Dendritic cell treated with granulocyte-macrophage colony-stimulating factor and Interleukin-4, amounts not matched to agents 40 ng/mL and 50 ng/mL, for 4 days (primary cell): ENCODE data around the gene ITGAE.

Experiments
- H3K27ac Mint-ChIP-seq: one replicate; pipeline ENCODE4 v1.8.0; 2022; ENCODE audit warnings: mild to moderate bottlenecking, mixed read lengths
- H3K27me3 Mint-ChIP-seq: one replicate; pipeline ENCODE4 v1.8.0; 2022; ENCODE audit warnings: mild to moderate bottlenecking, mixed read lengths
- H3K36me3 Mint-ChIP-seq: one replicate; pipeline ENCODE4 v1.8.0; 2022; ENCODE audit warnings: low read depth, mixed read lengths
- H3K4me1 Mint-ChIP-seq: one replicate; pipeline ENCODE4 v1.8.0; 2022; ENCODE audit warnings: low read depth, mixed read lengths
- H3K4me3 Mint-ChIP-seq: one replicate; pipeline ENCODE4 v1.8.0; 2022; ENCODE audit warnings: mild to moderate bottlenecking, moderate library complexity, mixed read lengths
- H3K9me3 Mint-ChIP-seq: one replicate; pipeline ENCODE4 v1.8.0; 2022; ENCODE audit warnings: mixed read lengths
- intact Hi-C: fragments of 100-400 bp; cut with micrococcal nuclease; formaldehyde crosslinking; loops from one replicate; pipeline ENCODE4 v1.15.0; 2022

The ITGAE gene

DNA sequence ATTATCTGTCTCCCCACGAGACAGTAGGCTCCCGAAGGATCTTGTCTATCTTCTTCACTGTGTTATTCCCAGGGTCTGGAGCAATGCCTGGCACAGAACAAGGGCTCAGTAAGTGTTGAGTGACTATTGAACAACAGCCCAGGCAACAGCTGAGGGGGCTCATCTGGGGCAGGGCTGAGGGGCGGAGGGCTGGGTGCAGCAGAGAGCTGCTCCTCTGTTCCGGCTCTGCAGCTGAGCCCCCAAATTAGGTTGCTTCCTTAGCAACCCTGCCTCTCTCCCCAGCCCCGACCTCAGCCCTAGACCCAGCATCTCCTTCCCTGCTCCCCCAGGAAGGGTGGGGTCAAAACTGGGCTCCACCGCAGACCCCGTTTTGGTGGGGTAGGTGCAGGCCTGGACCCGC, 32.2 kb downstream of the ITGAE start:
- Mint-ChIP-seq H3K9me3 (no peaks in the 10 kb centered on the region), H3K36me3 (no peaks in the 10 kb centered on the region), H3K27ac (no peak overlapping the region), H3K4me3 (no peak overlapping the region), H3K4me1 (peaks cover 46% of the 10 kb centered on the region), H3K27me3 (peaks cover 3% of the 10 kb centered on the region)
- intact Hi-C loops, result no loop called here

- H3K27ac Mint-ChIP-seq, result no peak overlapping the region
- no peaks in the 10 kb centered on the region for H3K9me3 Mint-ChIP-seq
- H3K4me3 Mint-ChIP-seq, result no peak overlapping the region
- peaks cover 51% of the 10 kb centered on the region for H3K4me1 Mint-ChIP-seq
- H3K27me3 Mint-ChIP-seq, result peaks cover 3% of the 10 kb centered on the region
- intact Hi-C loops, result no loop called here
- no peaks in the 10 kb centered on the region for H3K36me3 Mint-ChIP-seq
These were observed 32.6 kb downstream of the ITGAE start for GRCh38 chr17:3768341-3768740.

GRCh38 chr17:3766779-3767178, 34.2 kb downstream of the ITGAE start:
- Mint-ChIP-seq H3K27ac (no peak overlapping the region), H3K9me3 (no peaks in the 10 kb centered on the region), H3K4me1 (peaks cover 47% of the 10 kb centered on the region), H3K27me3 (peaks cover 2% of the 10 kb centered on the region), H3K4me3 (no peak overlapping the region), H3K36me3 (no peaks in the 10 kb centered on the region)
- intact Hi-C loops, result no loop called here

DNA sequence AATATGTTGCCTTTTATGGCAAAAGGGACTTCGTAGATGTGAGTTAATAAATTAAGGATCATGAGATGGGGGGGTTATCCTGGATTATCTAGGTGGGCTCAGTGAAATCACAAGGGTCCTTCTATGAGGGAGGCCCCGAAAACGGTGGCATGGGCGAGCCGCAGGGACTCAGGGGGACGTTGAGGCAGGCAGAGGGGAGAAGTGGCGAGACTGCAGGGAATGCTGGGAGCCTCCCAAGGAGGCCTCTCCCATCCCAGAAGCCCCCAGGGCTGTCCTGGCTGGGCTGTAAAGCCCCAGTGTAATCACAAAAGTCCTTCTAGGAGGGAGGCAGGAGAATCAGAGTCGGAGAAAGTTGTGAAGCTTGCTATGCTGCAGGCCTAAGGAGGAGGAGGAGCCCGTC, 35.0 kb downstream of the ITGAE start:
- Mint-ChIP-seq H3K36me3 (no peaks in the 10 kb centered on the region), H3K27ac (peak overlapping the region; percentile 40), H3K4me3 (no peak overlapping the region), H3K4me1 (peaks cover 50% of the 10 kb centered on the region), H3K9me3 (no peaks in the 10 kb centered on the region), H3K27me3 (peaks cover 2% of the 10 kb centered on the region)
- intact Hi-C loops, result no loop called here

- Mint-ChIP-seq H3K36me3 (peaks cover 8% of the 10 kb centered on the region), H3K27me3 (peaks cover 2% of the 10 kb centered on the region), H3K9me3 (peaks cover 9% of the 10 kb centered on the region), H3K4me1 (peaks cover 47% of the 10 kb centered on the region), H3K27ac (peak overlapping the region; percentile 70), H3K4me3 (no peak overlapping the region)
- intact Hi-C loops, result no loop called here
These were observed 37.2 kb downstream of the ITGAE start for GRCh38 chr17:3763777-3764170.

DNA sequence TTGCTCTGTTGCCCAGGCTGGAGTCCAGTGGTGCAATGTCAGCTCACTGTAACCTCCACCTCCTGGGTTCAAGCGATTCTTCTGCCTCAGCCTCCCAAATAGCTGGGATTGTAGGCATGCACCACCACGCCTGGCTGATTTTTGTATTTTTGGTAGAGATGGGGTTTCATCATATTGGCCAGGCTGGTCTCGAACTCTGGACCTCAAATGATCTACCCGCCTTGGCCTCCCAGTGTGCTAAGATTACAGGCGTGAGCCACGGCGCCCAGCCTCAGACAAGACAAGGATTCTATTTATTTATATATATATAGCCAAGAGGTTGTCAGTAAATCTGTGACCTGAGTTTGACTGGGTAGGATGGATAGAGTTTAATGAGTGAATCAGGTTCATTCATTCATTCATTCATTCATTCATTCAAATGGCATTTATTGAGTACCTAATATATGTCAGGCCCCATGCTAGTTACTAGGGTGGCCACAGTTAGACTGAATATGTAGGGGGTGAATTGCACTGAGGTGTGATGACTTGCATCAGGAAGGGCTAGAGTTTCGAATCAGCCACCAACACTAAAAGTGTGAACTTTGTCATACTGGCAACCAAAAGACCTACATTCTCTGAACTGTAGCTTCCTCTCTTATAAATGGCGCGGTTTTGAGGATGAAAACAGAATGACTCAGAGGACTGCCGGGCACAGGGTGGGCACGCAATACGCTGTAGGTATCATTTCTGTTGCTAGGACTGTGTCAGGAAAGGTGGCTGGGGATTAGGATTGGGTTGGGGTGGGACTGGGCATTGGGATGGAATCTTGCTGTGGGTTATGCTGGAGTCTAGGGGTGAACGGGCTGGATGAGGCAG, 37.8 kb downstream of the ITGAE start:
- no peak overlapping the region for H3K4me3 Mint-ChIP-seq
- peaks cover 9% of the 10 kb centered on the region for H3K9me3 Mint-ChIP-seq
- H3K27ac Mint-ChIP-seq, result peak overlapping the region; percentile 70
- H3K36me3 Mint-ChIP-seq, result peaks cover 8% of the 10 kb centered on the region
- intact Hi-C loops, result no loop called here
- H3K27me3 Mint-ChIP-seq, result no peaks in the 10 kb centered on the region
- peaks cover 42% of the 10 kb centered on the region for H3K4me1 Mint-ChIP-seq

DNA sequence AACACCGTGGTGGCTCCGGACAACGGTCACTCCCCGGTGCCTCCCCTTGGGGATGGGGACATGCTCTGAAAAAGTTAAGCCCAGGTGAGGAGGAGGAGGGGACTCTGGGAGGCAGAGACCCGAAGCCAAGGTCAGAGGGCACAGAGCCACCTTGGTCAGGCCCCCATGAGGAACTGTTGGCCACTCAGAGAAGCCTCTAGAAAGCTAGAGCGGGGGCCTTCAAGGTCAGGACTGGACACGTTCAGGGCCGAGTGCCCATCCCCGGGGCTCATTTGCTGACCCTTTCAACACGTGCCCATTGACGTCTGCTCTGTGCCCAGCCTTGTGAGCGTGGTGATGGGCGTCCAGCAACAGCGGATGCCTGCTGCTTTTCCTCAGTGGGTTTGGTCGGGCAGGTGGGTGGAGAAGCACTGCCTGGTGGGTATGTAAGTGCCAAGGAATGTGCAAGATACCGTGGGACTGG, 39.0 kb downstream of the ITGAE start:
- Mint-ChIP-seq H3K36me3 (peaks cover 8% of the 10 kb centered on the region), H3K4me1 (peaks cover 42% of the 10 kb centered on the region), H3K27me3 (peaks cover 3% of the 10 kb centered on the region)

GRCh38 chr17:3761036-3761917, 39.7 kb downstream of the ITGAE start:
- intact Hi-C loops, result no loop called here
- peaks cover 8% of the 10 kb centered on the region for H3K36me3 Mint-ChIP-seq
- H3K27me3 Mint-ChIP-seq, result peaks cover 3% of the 10 kb centered on the region
- peaks cover 42% of the 10 kb centered on the region for H3K4me1 Mint-ChIP-seq
- no peak overlapping the region for H3K27ac Mint-ChIP-seq
- H3K9me3 Mint-ChIP-seq, result peaks cover 9% of the 10 kb centered on the region
- H3K4me3 Mint-ChIP-seq, result no peak overlapping the region

More for the DNA sequence above, 39.0 kb downstream of the ITGAE start:
- Mint-ChIP-seq H3K27ac (no peak overlapping the region), H3K9me3 (peaks cover 9% of the 10 kb centered on the region), H3K4me3 (no peak overlapping the region)
- intact Hi-C loops, result no loop called here

GRCh38 chr17:3759597-3760216, 41.3 kb downstream of the ITGAE start:
- H3K27me3 Mint-ChIP-seq, result peaks cover 3% of the 10 kb centered on the region
- H3K27ac Mint-ChIP-seq, result no peak overlapping the region
- intact Hi-C loops, result no loop called here
- no peak overlapping the region for H3K4me3 Mint-ChIP-seq
- peaks cover 26% of the 10 kb centered on the region for H3K4me1 Mint-ChIP-seq
- H3K36me3 Mint-ChIP-seq, result peaks cover 8% of the 10 kb centered on the region
- H3K9me3 Mint-ChIP-seq, result peaks cover 9% of the 10 kb centered on the region

- intact Hi-C loops, result no loop called here
- H3K4me3 Mint-ChIP-seq, result no peak overlapping the region
- peaks cover 3% of the 10 kb centered on the region for H3K27me3 Mint-ChIP-seq
- peaks cover 8% of the 10 kb centered on the region for H3K36me3 Mint-ChIP-seq
- no peak overlapping the region for H3K27ac Mint-ChIP-seq
- no peaks in the 10 kb centered on the region for H3K4me1 Mint-ChIP-seq
- H3K9me3 Mint-ChIP-seq, result peaks cover 9% of the 10 kb centered on the region
These were observed 45.5 kb downstream of the ITGAE start for GRCh38 chr17:3755335-3756030.

DNA sequence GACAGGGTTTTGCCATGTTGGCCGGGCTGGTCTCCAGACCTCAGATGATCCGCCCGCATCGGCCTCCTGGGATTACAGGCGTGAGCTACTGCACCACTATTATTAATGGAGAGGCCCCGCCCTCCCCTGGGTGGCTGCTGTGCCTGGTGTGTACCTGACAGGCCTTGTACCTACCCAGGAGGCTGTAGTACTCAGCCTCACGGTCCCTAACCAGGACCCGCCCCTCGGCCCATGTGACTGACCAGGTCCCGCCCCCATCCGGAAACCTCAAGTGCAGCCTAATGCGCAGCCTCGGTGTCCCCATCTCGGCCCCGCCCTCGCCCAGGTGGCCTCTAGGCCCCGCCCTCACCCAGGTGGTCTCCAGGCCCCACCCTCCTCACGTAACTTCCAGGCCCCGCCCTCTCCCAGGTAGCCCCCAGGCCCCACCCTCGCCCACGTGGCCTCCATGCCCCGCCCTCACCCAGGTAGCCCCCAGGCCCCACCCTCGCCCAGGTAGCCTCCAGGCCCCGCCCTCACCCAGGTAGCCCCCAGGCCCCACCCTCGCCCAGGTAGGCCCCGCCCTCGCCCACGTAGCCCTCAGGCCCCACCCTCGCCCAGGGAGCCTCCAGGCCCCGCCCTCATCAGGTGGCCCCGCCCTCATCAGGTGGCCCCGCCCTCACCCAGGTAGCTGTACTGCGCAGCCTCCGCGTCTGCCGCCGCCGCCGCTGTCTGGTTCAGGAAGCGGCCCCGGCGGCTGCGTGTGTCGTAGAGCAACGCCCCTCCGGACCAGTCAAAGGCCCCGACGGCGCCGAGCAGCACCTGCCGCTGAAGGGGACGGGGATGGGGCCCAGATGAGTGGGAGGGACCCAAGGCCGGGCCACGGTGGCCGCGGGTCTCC, 46.3 kb downstream of the ITGAE start:
- peaks cover 2% of the 10 kb centered on the region for H3K36me3 Mint-ChIP-seq
- H3K4me1 Mint-ChIP-seq, result no peaks in the 10 kb centered on the region
- H3K27ac Mint-ChIP-seq, result no peak overlapping the region

GRCh38 chr17:3754066-3754457, 46.9 kb downstream of the ITGAE start:
- no peak overlapping the region for H3K27ac Mint-ChIP-seq

More for the DNA sequence above, 46.3 kb downstream of the ITGAE start:
- H3K27me3 Mint-ChIP-seq, result peaks cover 3% of the 10 kb centered on the region
- intact Hi-C loops, result no loop called here
- peaks cover 4% of the 10 kb centered on the region for H3K9me3 Mint-ChIP-seq
- H3K4me3 Mint-ChIP-seq, result no peak overlapping the region

GRCh38 chr17:3753624-3754023, 47.4 kb downstream of the ITGAE start:
- Mint-ChIP-seq H3K9me3 (no peaks in the 10 kb centered on the region), H3K4me3 (no peak overlapping the region), H3K27me3 (peaks cover 3% of the 10 kb centered on the region), H3K36me3 (no peaks in the 10 kb centered on the region), H3K27ac (no peak overlapping the region), H3K4me1 (peaks cover 6% of the 10 kb centered on the region)
- intact Hi-C loops, result no loop called here

More at GRCh38 chr17:3754066-3754457, 46.9 kb downstream of the ITGAE start:
- Mint-ChIP-seq H3K4me3 (no peak overlapping the region), H3K27me3 (peaks cover 3% of the 10 kb centered on the region), H3K9me3 (no peaks in the 10 kb centered on the region), H3K36me3 (no peaks in the 10 kb centered on the region), H3K4me1 (peaks cover 1% of the 10 kb centered on the region)
- intact Hi-C loops, result no loop called here
